Neural progenitor cell (in vitro differentiated cells): ENCODE results near the gene XRCC3. TPM values are rescaled to one million over a fixed set of nuclear protein-coding genes. Genes with fewer than 3 reads are reported as not detected.
A peak's percentile ranks its signal among the peaks of the same experiment; 100 is the strongest.

ENCODE experiments used
- DNase-seq: peaks from one replicate; pipeline ENCODE4 v3.0.0-alpha.2; 2016; ENCODE audit warnings: low spot score
- H2AFZ ChIP-seq: fragments of 200-600 bp; sonication (generic); replicated peaks from 2 replicates; pipeline ENCODE4 v1.6.1; 2016; ENCODE audit warnings: antibody characterized with exemption
- H3F3A ChIP-seq: fragments of 200-600 bp; sonication (generic); 2 replicates; pipeline ENCODE4 v1.6.1; 2016; ENCODE audit warnings: antibody characterized with exemption, low read depth
- H3K27ac ChIP-seq: fragments of 200-600 bp; sonication (generic); 2 replicates; pipeline ENCODE4 v1.5.1; 2016; ENCODE audit warnings: mild to moderate bottlenecking
- H3K27me3 ChIP-seq: fragments of 200-600 bp; sonication (generic); 2 replicates; pipeline ENCODE4 v1.6.1; 2016; ENCODE audit warnings: mild to moderate bottlenecking, moderate library complexity
- H3K36me3 ChIP-seq: fragments of 200-600 bp; sonication (generic); 2 replicates; pipeline ENCODE4 v1.5.1; 2016
- H3K4me1 ChIP-seq: fragments of 200-600 bp; sonication (generic); 2 replicates; pipeline ENCODE4 v1.6.1; 2016; ENCODE audit warnings: mixed run types
- H3K4me2 ChIP-seq: fragments of 200-600 bp; sonication (generic); 2 replicates; pipeline ENCODE4 v1.6.1; 2016
- H3K4me3 ChIP-seq: fragments of 200-600 bp; sonication (generic); 2 replicates; pipeline ENCODE4 v1.5.1; 2016
- H3K79me2 ChIP-seq: fragments of 200-600 bp; sonication (generic); 2 replicates; pipeline ENCODE4 v1.6.1; 2016; ENCODE audit warnings: low read depth
- H3K9ac ChIP-seq: fragments of 200-600 bp; sonication (generic); 2 replicates; pipeline ENCODE4 v1.6.1; 2016
- H3K9me3 ChIP-seq: fragments of 200-600 bp; sonication (generic); 2 replicates; pipeline ENCODE4 v1.5.1; 2016; ENCODE audit warnings: low read depth
- H4K20me1 ChIP-seq: fragments of 200-600 bp; sonication (generic); 2 replicates; pipeline ENCODE4 v1.6.1; 2016; ENCODE audit warnings: low read depth
- H3K27ac Mint-ChIP-seq: 3 replicates; pipeline ENCODE4 v1.8.0; 2021; ENCODE audit warnings: mixed read lengths
- H3K27me3 Mint-ChIP-seq: 2 replicates; pipeline ENCODE4 v1.8.0; 2022; ENCODE audit warnings: low read depth, mild to moderate bottlenecking, inconsistent platforms, moderate library complexity, mixed read lengths; ENCODE audit not compliant: insufficient read depth
- H3K36me3 Mint-ChIP-seq: 3 replicates; pipeline ENCODE4 v1.8.0; 2021; ENCODE audit warnings: mixed read lengths
- H3K4me1 Mint-ChIP-seq: 3 replicates; pipeline ENCODE4 v1.8.0; 2021; ENCODE audit warnings: mixed read lengths
- H3K4me3 Mint-ChIP-seq: 3 replicates; pipeline ENCODE4 v1.8.0; 2021; ENCODE audit warnings: mild to moderate bottlenecking, moderate library complexity, mixed read lengths
- H3K9me3 Mint-ChIP-seq: 3 replicates; pipeline ENCODE4 v1.8.0; 2020; ENCODE audit warnings: mixed read lengths
- EZH2 ChIP-seq: fragments of 200-600 bp; sonication (generic); IDR thresholded peaks from 2 replicates; pipeline ENCODE4 v1.6.1; 2017; ENCODE audit warnings: antibody characterized with exemption, mild to moderate bottlenecking, moderate library complexity
- EZH2phosphoT487 ChIP-seq: fragments of 200-600 bp; sonication (generic); IDR thresholded peaks from 2 replicates; pipeline ENCODE4 v1.6.1; 2017; ENCODE audit warnings: antibody characterized with exemption
- total RNA-seq: library from RNA; depleted of rRNA; stranded (reverse); fragments of >200 nt; gene quantifications from 2 replicates; pipeline ENCODE4 v1.2.3, GENCODE V29; 2015; ENCODE audit warnings: low replicate concordance
- TF ChIP-seq, protein P1 (sequence below): fragments of 200-600 bp; sonication (generic); IDR thresholded peaks from 2 replicates; pipeline ENCODE4 v1.5.1; 2017; ENCODE audit warnings: antibody characterized with exemption, mild to moderate bottlenecking

XRCC3 gene
- total RNA-seq, 1 donor from 2014 or later = 59.7 TPM

DNA sequence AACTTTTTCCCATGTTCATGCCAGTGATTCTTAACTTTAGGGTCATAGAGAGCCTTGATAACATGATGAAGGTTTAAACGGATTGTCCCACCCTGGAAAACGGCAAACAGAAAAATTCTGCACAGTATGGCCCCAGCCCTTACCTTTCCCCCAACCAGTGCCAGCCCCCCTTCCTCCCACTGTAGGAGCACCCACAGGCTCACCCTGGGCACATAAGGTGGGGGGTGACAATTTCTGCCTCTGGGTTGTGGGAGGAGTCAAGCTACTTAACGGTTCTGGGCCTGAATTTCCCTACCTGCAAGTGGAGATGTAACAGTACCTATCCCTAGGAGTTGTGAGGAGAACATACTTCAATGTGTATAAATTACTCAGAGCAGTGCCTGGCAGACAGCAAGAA, 18.0 kb downstream of the XRCC3 start:
- TF ChIP-seq EZH2 (no peak), EZH2phosphoT487 (no peak)
- TF ChIP-seq, protein P1, sequence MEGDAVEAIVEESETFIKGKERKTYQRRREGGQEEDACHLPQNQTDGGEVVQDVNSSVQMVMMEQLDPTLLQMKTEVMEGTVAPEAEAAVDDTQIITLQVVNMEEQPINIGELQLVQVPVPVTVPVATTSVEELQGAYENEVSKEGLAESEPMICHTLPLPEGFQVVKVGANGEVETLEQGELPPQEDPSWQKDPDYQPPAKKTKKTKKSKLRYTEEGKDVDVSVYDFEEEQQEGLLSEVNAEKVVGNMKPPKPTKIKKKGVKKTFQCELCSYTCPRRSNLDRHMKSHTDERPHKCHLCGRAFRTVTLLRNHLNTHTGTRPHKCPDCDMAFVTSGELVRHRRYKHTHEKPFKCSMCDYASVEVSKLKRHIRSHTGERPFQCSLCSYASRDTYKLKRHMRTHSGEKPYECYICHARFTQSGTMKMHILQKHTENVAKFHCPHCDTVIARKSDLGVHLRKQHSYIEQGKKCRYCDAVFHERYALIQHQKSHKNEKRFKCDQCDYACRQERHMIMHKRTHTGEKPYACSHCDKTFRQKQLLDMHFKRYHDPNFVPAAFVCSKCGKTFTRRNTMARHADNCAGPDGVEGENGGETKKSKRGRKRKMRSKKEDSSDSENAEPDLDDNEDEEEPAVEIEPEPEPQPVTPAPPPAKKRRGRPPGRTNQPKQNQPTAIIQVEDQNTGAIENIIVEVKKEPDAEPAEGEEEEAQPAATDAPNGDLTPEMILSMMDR = no peak
- no peak overlapping the region for H2AFZ ChIP-seq
- Mint-ChIP-seq H3K4me3 (no peak overlapping the region), H3K27ac (peak overlapping the region; percentile 50), H3K9me3 (no peaks in the 10 kb centered on the region), H3K27me3 (peaks cover 6% of the 10 kb centered on the region), H3K4me1 (peaks cover 20% of the 10 kb centered on the region), H3K36me3 (peaks cover 4% of the 10 kb centered on the region)
- no peak overlapping the region for H3K4me3 ChIP-seq
- peak overlapping the region; percentile 58 for H3K27ac ChIP-seq
- DNase-seq = no peak
- H3K79me2 ChIP-seq = no peaks in the 10 kb centered on the region
- H3K9me3 ChIP-seq = no peaks in the 10 kb centered on the region
- peaks cover 4% of the 10 kb centered on the region for H3K4me1 ChIP-seq
- H3K27me3 ChIP-seq = no peaks in the 10 kb centered on the region
- H3K4me2 ChIP-seq = no peak overlapping the region
- no peaks in the 10 kb centered on the region for H3K36me3 ChIP-seq
- no peak overlapping the region for H3K9ac ChIP-seq
- H4K20me1 ChIP-seq = peaks cover 53% of the 10 kb centered on the region
- no peaks in the 10 kb centered on the region for H3F3A ChIP-seq

DNA sequence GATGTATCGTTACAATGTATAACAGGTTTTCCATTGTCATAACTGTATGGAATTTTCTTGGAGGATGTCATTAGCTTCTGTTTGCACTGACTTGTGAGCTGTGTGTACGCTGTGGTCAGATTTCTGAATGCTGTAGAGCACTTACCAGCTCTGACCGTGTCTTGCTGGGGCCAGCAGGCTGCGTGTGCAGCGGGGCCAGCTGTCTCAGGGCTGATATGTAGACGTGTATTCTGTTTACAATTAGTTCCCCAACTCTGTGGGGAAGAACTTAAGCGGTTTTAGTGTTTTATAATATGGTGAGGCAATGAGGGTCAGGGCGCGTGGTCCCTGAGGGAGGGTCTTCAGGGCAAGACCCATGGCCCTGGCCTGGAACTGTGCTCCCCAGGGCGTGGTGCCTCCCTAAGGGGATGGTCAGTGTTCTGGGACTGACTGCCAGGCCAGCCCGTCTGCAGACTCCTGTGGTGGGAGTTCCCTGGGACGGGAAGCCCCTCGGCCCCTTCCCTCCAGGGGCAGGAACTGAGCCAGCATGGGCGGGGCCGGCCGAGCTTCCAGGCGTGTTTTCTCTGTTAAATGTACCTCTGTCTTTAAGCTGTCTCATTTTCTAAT, 18.7 kb downstream of the XRCC3 start:
- Histone ChIP-seq H3K9me3 (no peaks in the 10 kb centered on the region), H3K36me3 (no peaks in the 10 kb centered on the region), H3K79me2 (no peaks in the 10 kb centered on the region), H3K9ac (no peak overlapping the region), H4K20me1 (peaks cover 50% of the 10 kb centered on the region), H3K27ac (peak overlapping the region; percentile 58), H3F3A (no peaks in the 10 kb centered on the region), H2AFZ (no peak overlapping the region), H3K4me1 (peaks cover 4% of the 10 kb centered on the region), H3K4me2 (no peak overlapping the region), H3K4me3 (no peak overlapping the region), H3K27me3 (no peaks in the 10 kb centered on the region)
- peaks cover 2% of the 10 kb centered on the region for H3K36me3 Mint-ChIP-seq
- peaks cover 20% of the 10 kb centered on the region for H3K4me1 Mint-ChIP-seq
- no peak for TF ChIP-seq EZH2phosphoT487
- TF ChIP-seq EZH2 = no peak
- TF ChIP-seq, protein P1 = no peak
- DNase-seq = no peak
- H3K9me3 Mint-ChIP-seq = no peaks in the 10 kb centered on the region
- H3K27me3 Mint-ChIP-seq = peaks cover 6% of the 10 kb centered on the region
- H3K27ac Mint-ChIP-seq = peak overlapping the region; percentile 76
- H3K4me3 Mint-ChIP-seq = no peak overlapping the region

- Mint-ChIP-seq H3K4me3 (no peak overlapping the region), H3K36me3 (peaks cover 2% of the 10 kb centered on the region), H3K4me1 (peaks cover 20% of the 10 kb centered on the region), H3K27ac (peak overlapping the region; percentile 76), H3K9me3 (no peaks in the 10 kb centered on the region), H3K27me3 (peaks cover 6% of the 10 kb centered on the region)
- no peak for DNase-seq
- TF ChIP-seq, protein P1 = no peak
- no peak for TF ChIP-seq EZH2
- TF ChIP-seq EZH2phosphoT487 = no peak
- Histone ChIP-seq H3K36me3 (no peaks in the 10 kb centered on the region), H3K27me3 (no peaks in the 10 kb centered on the region), H3F3A (no peaks in the 10 kb centered on the region), H3K4me1 (peaks cover 4% of the 10 kb centered on the region), H2AFZ (no peak overlapping the region), H3K9ac (no peak overlapping the region), H3K4me3 (no peak overlapping the region), H4K20me1 (peaks cover 51% of the 10 kb centered on the region), H3K27ac (peak overlapping the region; percentile 63), H3K4me2 (no peak overlapping the region), H3K9me3 (no peaks in the 10 kb centered on the region), H3K79me2 (no peaks in the 10 kb centered on the region)
These were observed 19.2 kb downstream of the XRCC3 start for GRCh38 chr14:103696070-103696402.
